ENCODE results near the gene CAMTA1. TPM values are rescaled to one million over a fixed set of nuclear protein-coding genes. Genes with fewer than 3 reads are reported as not detected.

The CAMTA1 gene
- polyA plus RNA-seq, 1 donor from 2014 or later, result 162 TPM

- Histone ChIP-seq H3K4me3 (ENCODE audit: low read length) (no peak overlapping the region), H3K4me2 (ENCODE audit: low read length) (no peak overlapping the region), H3K36me3 (ENCODE audit: insufficient read depth, low read length) (no peaks in the 10 kb centered on the region), H3K9me3 (ENCODE audit: low read length) (no peaks in the 10 kb centered on the region), H3K27me3 (ENCODE audit: insufficient read depth, low read depth, low read length) (no peaks in the 10 kb centered on the region), H3F3A (ENCODE audit: insufficient read depth, low read length, poor library complexity, severe bottlenecking) (no peaks in the 10 kb centered on the region), H3K9me2 (ENCODE audit: insufficient read depth, low read length) (no peaks in the 10 kb centered on the region), H4K20me1 (ENCODE audit: insufficient read depth) (no peaks in the 10 kb centered on the region), H2AFZ (ENCODE audit: low read depth, low read length) (no peak overlapping the region), H3K79me2 (replicated peaks; ENCODE audit: insufficient read depth, low read length) (no peaks in the 10 kb centered on the region), H3K9ac (ENCODE audit: low read length) (no peak overlapping the region), H3K27ac (ENCODE audit: low read length) (no peak overlapping the region)
- TF ChIP-seq EZH2 (IDR thresholded peaks at IDR 0.05; ENCODE audit: borderline replicate concordance, insufficient read depth, low read length, poor library complexity, severe bottlenecking) (no peak), POLR2AphosphoS5 (IDR thresholded peaks at IDR 0.05) (no peak), MXI1 (conservative IDR thresholded peaks at IDR 0.05; ENCODE audit: poor library complexity, severe bottlenecking) (no peak), EP300 (conservative IDR thresholded peaks at IDR 0.05; ENCODE audit: poor library complexity, severe bottlenecking) (no peak), SMC3 (conservative IDR thresholded peaks at IDR 0.05; ENCODE audit: poor library complexity) (no peak), RAD21 (conservative IDR thresholded peaks at IDR 0.05) (no peak)
- TF ChIP-seq, protein P1, sequence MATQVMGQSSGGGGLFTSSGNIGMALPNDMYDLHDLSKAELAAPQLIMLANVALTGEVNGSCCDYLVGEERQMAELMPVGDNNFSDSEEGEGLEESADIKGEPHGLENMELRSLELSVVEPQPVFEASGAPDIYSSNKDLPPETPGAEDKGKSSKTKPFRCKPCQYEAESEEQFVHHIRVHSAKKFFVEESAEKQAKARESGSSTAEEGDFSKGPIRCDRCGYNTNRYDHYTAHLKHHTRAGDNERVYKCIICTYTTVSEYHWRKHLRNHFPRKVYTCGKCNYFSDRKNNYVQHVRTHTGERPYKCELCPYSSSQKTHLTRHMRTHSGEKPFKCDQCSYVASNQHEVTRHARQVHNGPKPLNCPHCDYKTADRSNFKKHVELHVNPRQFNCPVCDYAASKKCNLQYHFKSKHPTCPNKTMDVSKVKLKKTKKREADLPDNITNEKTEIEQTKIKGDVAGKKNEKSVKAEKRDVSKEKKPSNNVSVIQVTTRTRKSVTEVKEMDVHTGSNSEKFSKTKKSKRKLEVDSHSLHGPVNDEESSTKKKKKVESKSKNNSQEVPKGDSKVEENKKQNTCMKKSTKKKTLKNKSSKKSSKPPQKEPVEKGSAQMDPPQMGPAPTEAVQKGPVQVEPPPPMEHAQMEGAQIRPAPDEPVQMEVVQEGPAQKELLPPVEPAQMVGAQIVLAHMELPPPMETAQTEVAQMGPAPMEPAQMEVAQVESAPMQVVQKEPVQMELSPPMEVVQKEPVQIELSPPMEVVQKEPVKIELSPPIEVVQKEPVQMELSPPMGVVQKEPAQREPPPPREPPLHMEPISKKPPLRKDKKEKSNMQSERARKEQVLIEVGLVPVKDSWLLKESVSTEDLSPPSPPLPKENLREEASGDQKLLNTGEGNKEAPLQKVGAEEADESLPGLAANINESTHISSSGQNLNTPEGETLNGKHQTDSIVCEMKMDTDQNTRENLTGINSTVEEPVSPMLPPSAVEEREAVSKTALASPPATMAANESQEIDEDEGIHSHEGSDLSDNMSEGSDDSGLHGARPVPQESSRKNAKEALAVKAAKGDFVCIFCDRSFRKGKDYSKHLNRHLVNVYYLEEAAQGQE (IDR thresholded peaks at IDR 0.05; ENCODE audit: borderline replicate concordance), result no peak
These were observed 724.3 kb downstream of the CAMTA1 start for GRCh38 chr1:7509598-7509997.

DNA sequence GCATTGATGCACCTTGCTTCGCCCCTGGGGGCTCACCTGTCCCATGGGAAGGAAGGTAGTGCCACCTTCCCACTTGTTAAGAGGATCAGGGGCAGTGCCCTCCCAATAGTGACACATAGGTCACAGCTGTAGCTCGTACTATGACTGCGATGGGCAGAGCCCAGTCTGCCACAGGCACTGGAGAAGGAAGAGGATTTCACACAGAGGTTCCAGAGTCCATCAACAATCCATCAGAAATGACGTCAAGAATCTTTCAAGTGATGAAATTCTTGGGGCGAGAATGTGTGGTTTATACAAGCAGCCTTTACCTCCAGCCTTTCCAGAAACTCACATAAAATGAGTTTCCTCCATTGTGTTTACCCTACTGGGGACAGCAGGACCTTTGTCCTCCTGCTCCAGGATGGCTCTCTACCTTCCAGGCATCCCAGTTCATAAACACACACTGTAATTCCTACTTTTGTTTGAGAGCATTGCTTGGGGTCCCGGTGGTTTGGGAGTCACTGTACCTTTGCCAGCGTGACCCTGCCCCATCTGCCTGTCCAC is 725.2 kb downstream of the CAMTA1 start:
- Histone ChIP-seq H3K36me3 (ENCODE audit: insufficient read depth, low read length) (no peaks in the 10 kb centered on the region), H3K9me2 (ENCODE audit: insufficient read depth, low read length) (no peaks in the 10 kb centered on the region), H4K20me1 (ENCODE audit: insufficient read depth) (no peaks in the 10 kb centered on the region), H3K27ac (ENCODE audit: low read length) (no peak overlapping the region), H3K27me3 (ENCODE audit: insufficient read depth, low read depth, low read length) (no peaks in the 10 kb centered on the region), H3K9me3 (ENCODE audit: low read length) (no peaks in the 10 kb centered on the region), H3F3A (ENCODE audit: insufficient read depth, low read length, poor library complexity, severe bottlenecking) (no peaks in the 10 kb centered on the region), H3K4me3 (ENCODE audit: low read length) (no peak overlapping the region), H2AFZ (ENCODE audit: low read depth, low read length) (no peak overlapping the region), H3K79me2 (replicated peaks; ENCODE audit: insufficient read depth, low read length) (no peaks in the 10 kb centered on the region), H3K4me2 (ENCODE audit: low read length) (no peak overlapping the region), H3K9ac (ENCODE audit: low read length) (no peak overlapping the region)
- TF ChIP-seq EP300 (conservative IDR thresholded peaks at IDR 0.05; ENCODE audit: poor library complexity, severe bottlenecking) (no peak), POLR2AphosphoS5 (IDR thresholded peaks at IDR 0.05) (no peak), TAF1 (IDR thresholded peaks at IDR 0.05; ENCODE audit: low read depth) (no peak), EZH2 (IDR thresholded peaks at IDR 0.05; ENCODE audit: borderline replicate concordance, insufficient read depth, low read length, poor library complexity, severe bottlenecking) (no peak), MXI1 (conservative IDR thresholded peaks at IDR 0.05; ENCODE audit: poor library complexity, severe bottlenecking) (no peak), SMC3 (conservative IDR thresholded peaks at IDR 0.05; ENCODE audit: poor library complexity) (no peak), CTCF (IDR thresholded peaks at IDR 0.05; ENCODE audit: poor library complexity, severe bottlenecking) (no peak), RAD21 (conservative IDR thresholded peaks at IDR 0.05) (no peak)
- TF ChIP-seq, protein P1 (IDR thresholded peaks at IDR 0.05; ENCODE audit: borderline replicate concordance), result no peak

Measured in neural cell (in vitro differentiated cells).